ENCODE results near the gene MGMT. TPM values are rescaled to one million over a fixed set of nuclear protein-coding genes. Genes with fewer than 3 reads are reported as not detected.

MGMT gene
- total and polyA plus RNA-seq, 2 donors (not counting 3 experiments of a cell fraction or from before 2014, with no cell fraction given) = 15.0 to 15.2 TPM

- BruUV-seq (replicated peaks) = no TSS peak
- no peaks in the 10 kb centered on the region for H3K36me3 ChIP-seq (ENCODE audit: control insufficient read depth in 2 of 2, extremely low read depth in 1 of 2, insufficient read depth in 2 of 2, low read length in 2 of 2)
- ChIA-PET CTCF (no interaction called here), POLR2A (no interaction called here)
- no peak overlapping the region for H3K4me3 ChIP-seq (replicated peaks in 1 of 3; ENCODE audit: insufficient read depth in 1 of 3, low read depth in 1 of 3, low read length in 3 of 3)
- H3K4me2 ChIP-seq (ENCODE audit: insufficient read depth, low read length) = no peak overlapping the region
- TF ChIP-seq POLR2A (IDR thresholded peaks at IDR 0.05; ENCODE audit: low read depth, low read length) = no peak
- no peaks in the 10 kb centered on the region for H3K79me2 ChIP-seq (ENCODE audit: control insufficient read depth, insufficient read depth, low read length)
- no peaks in the 10 kb centered on the region for H3K9me1 ChIP-seq (replicated peaks; ENCODE audit: control insufficient read depth, extremely low read depth, insufficient read depth, low read length)
- FAIRE-seq = no peak
- H4K20me1 ChIP-seq (replicated peaks; ENCODE audit: control insufficient read depth, extremely low read depth, insufficient read depth, low read length) = no peaks in the 10 kb centered on the region
- H3K27ac ChIP-seq (ENCODE audit: insufficient read depth, low read depth, low read length) = no peak overlapping the region
- intact Hi-C loops (cut with micrococcal nuclease) (no loop called here), dilution Hi-C loops (cut with MboI; ENCODE audit: extremely low pct_ligation_motif_present, low sequenced_read_pairs) (no loop called here)
- no peak overlapping the region for H2AFZ ChIP-seq (ENCODE audit: low read depth, low read length)
- H3K9me3 ChIP-seq (replicated peaks; ENCODE audit: control insufficient read depth, insufficient read depth, low read length) = no peaks in the 10 kb centered on the region
- H3K9ac ChIP-seq (replicated peaks; ENCODE audit: extremely low read depth, insufficient read depth, low read length) = no peak overlapping the region
- no peaks in the 10 kb centered on the region for H3K4me1 ChIP-seq (ENCODE audit: control insufficient read depth, extremely low read depth, insufficient read depth, low read length)
- peaks cover 0 to 27% of the 10 kb centered on the region in 2 experiments for H3K27me3 ChIP-seq (ENCODE audit: control insufficient read depth in 2 of 2, insufficient read depth in 2 of 2, low read length in 2 of 2)
- DNase-seq (ENCODE audit: low read depth, low spot score) = no peak
Measured at GRCh38 chr10:129455625-129456024, 11.4 kb upstream of the MGMT start.

- Histone ChIP-seq H3K4me1 (ENCODE audit: control insufficient read depth, extremely low read depth, insufficient read depth, low read length) (no peaks in the 10 kb centered on the region), H2AFZ (ENCODE audit: low read depth, low read length) (no peak overlapping the region), H3K79me2 (ENCODE audit: control insufficient read depth, insufficient read depth, low read length) (no peaks in the 10 kb centered on the region), H3K27ac (ENCODE audit: insufficient read depth, low read depth, low read length) (no peak overlapping the region), H3K4me3 (replicated peaks in 1 of 3; ENCODE audit: insufficient read depth in 1 of 3, low read depth in 1 of 3, low read length in 3 of 3) (no peak overlapping the region), H3K9me3 (replicated peaks; ENCODE audit: control insufficient read depth, insufficient read depth, low read length) (no peaks in the 10 kb centered on the region), H3K9me1 (replicated peaks; ENCODE audit: control insufficient read depth, extremely low read depth, insufficient read depth, low read length) (no peaks in the 10 kb centered on the region), H3K27me3 (ENCODE audit: control insufficient read depth in 2 of 2, insufficient read depth in 2 of 2, low read length in 2 of 2) (peaks cover 0 to 27% of the 10 kb centered on the region in 2 experiments), H3K4me2 (ENCODE audit: insufficient read depth, low read length) (no peak overlapping the region), H3K9ac (replicated peaks; ENCODE audit: extremely low read depth, insufficient read depth, low read length) (no peak overlapping the region), H4K20me1 (replicated peaks; ENCODE audit: control insufficient read depth, extremely low read depth, insufficient read depth, low read length) (no peaks in the 10 kb centered on the region), H3K36me3 (ENCODE audit: control insufficient read depth in 2 of 2, extremely low read depth in 1 of 2, insufficient read depth in 2 of 2, low read length in 2 of 2) (no peaks in the 10 kb centered on the region)
- CTCF ChIA-PET = no interaction called here
- no peak for DNase-seq (ENCODE audit: low read depth, low spot score)
- POLR2A ChIA-PET = no interaction called here
- BruUV-seq (replicated peaks) = no TSS peak
- dilution Hi-C loops (cut with MboI; ENCODE audit: extremely low pct_ligation_motif_present, low sequenced_read_pairs) = no loop called here
- TF ChIP-seq, protein P1, sequence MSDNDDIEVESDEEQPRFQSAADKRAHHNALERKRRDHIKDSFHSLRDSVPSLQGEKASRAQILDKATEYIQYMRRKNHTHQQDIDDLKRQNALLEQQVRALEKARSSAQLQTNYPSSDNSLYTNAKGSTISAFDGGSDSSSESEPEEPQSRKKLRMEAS (IDR thresholded peaks at IDR 0.05; ENCODE audit: insufficient read depth, insufficient read length) = no peak
- TF ChIP-seq POLR2AphosphoS5 (IDR thresholded peaks at IDR 0.05; ENCODE audit: insufficient read depth, low read depth, low read length) (no peak), MYC (IDR thresholded peaks at IDR 0.05; ENCODE audit: low read depth, low read length) (no peak)
- FAIRE-seq = no peak
- intact Hi-C loops (cut with micrococcal nuclease) = no loop called here
Measured at GRCh38 chr10:129459762-129460539, 7.1 kb upstream of the MGMT start.
